WTC11 (cell line): ENCODE measurements around the gene FBXO42. TPM values are rescaled to one million over a fixed set of nuclear protein-coding genes. Genes with fewer than 3 reads are reported as not detected.

Source experiments
- ATAC-seq: fragments of 200-7000 bp; cut with Tn5 transposase; 2 replicates; pipeline ENCODE4 v1.10.0; 2021; ENCODE audit warnings: mild to moderate bottlenecking, moderate library complexity
- CTCF ChIA-PET: fragments of 300-600 bp; sonication (Branson Sonifier 250); formaldehyde crosslinking; loops from one replicate; lab custom pipeline; 2021; ENCODE audit warnings: antibody characterized with exemption; lab: Charles Lee
- POLR2A ChIA-PET: fragments of 350-600 bp; sonication (Branson Sonifier 250); formaldehyde crosslinking; loops from one replicate; lab custom pipeline; 2021; ENCODE audit warnings: antibody characterized with exemption; lab: Charles Lee
- DNase-seq: peaks from one replicate; pipeline ENCODE4 v3.0.0; 2021; ENCODE audit warnings: low spot score
- H3K27ac Mint-ChIP-seq: 2 replicates; pipeline ENCODE4 v1.8.0; 2021; ENCODE audit warnings: mixed read lengths
- H3K27me3 Mint-ChIP-seq: 2 replicates; pipeline ENCODE4 v1.8.0; 2021; ENCODE audit warnings: low read depth, mild to moderate bottlenecking, moderate library complexity, mixed read lengths
- H3K36me3 Mint-ChIP-seq: 2 replicates; pipeline ENCODE4 v1.8.0; 2021; ENCODE audit warnings: mixed read lengths
- H3K4me1 Mint-ChIP-seq: 2 replicates; pipeline ENCODE4 v1.8.0; 2022; ENCODE audit warnings: mixed read lengths
- H3K4me3 Mint-ChIP-seq: 2 replicates; pipeline ENCODE4 v1.8.0; 2021; ENCODE audit warnings: mild to moderate bottlenecking, moderate library complexity, mixed read lengths
- H3K9me3 Mint-ChIP-seq: 2 replicates; pipeline ENCODE4 v1.8.0; 2021; ENCODE audit warnings: mixed read lengths
- ELF4 ChIP-seq: sonication (generic); formaldehyde crosslinking; IDR thresholded peaks from 2 replicates; pipeline ENCODE4 v1.8.1; 2022; ENCODE audit warnings: low read depth, mild to moderate bottlenecking, moderate library complexity, missing genetic modification reagents
- FOXJ3 ChIP-seq: sonication (generic); formaldehyde crosslinking; IDR thresholded peaks from 2 replicates; pipeline ENCODE4 v1.9.0; 2021; ENCODE audit warnings: missing genetic modification reagents, mild to moderate bottlenecking, borderline replicate concordance
- FOXP1 ChIP-seq: sonication (generic); formaldehyde crosslinking; IDR thresholded peaks from 2 replicates; pipeline ENCODE4 v1.8.0; 2022; ENCODE audit warnings: missing genetic modification reagents, mild to moderate bottlenecking, moderate library complexity, borderline replicate concordance
- IRF1 ChIP-seq: sonication (generic); formaldehyde crosslinking; IDR thresholded peaks from 2 replicates; pipeline ENCODE4 v1.8.0; 2023; ENCODE audit warnings: missing genetic modification reagents
- KAT7 ChIP-seq: sonication (generic); formaldehyde crosslinking; IDR thresholded peaks from 2 replicates; pipeline ENCODE4 v1.8.1; 2023; ENCODE audit warnings: missing genetic modification reagents, mild to moderate bottlenecking, borderline replicate concordance
- MLX ChIP-seq: sonication (generic); formaldehyde crosslinking; IDR thresholded peaks from 2 replicates; pipeline ENCODE4 v1.8.1; 2023; ENCODE audit warnings: mild to moderate bottlenecking, missing genetic modification reagents, moderate library complexity
- NFE2L1 ChIP-seq: sonication (generic); formaldehyde crosslinking; IDR thresholded peaks from 2 replicates; pipeline ENCODE4 v1.8.1; 2023; ENCODE audit warnings: missing genetic modification reagents
- OVOL2 ChIP-seq: fragments of 250-450 bp; sonication (Bioruptor Pico); IDR thresholded peaks from 2 replicates; pipeline ENCODE4 v1.9.0; 2021; ENCODE audit warnings: mild to moderate bottlenecking, borderline replicate concordance
- PRRX2 ChIP-seq: fragments of 250-450 bp; sonication (Bioruptor Pico); IDR thresholded peaks from 2 replicates; pipeline ENCODE4 v1.8.0; 2021; ENCODE audit warnings: mild to moderate bottlenecking
- SMAD3 ChIP-seq: sonication (generic); formaldehyde crosslinking; IDR thresholded peaks from 2 replicates; pipeline ENCODE4 v1.8.0; 2022; ENCODE audit warnings: missing genetic modification reagents, mild to moderate bottlenecking, borderline replicate concordance
- SMAD4 ChIP-seq: sonication (generic); formaldehyde crosslinking; IDR thresholded peaks from 2 replicates; pipeline ENCODE4 v1.8.0; 2022; ENCODE audit warnings: mild to moderate bottlenecking, missing genetic modification reagents
- SP1 ChIP-seq: sonication (generic); formaldehyde crosslinking; conservative IDR thresholded peaks from 2 replicates; pipeline ENCODE4 v1.8.1; 2022; ENCODE audit warnings: missing genetic modification reagents
- TEAD1 ChIP-seq: sonication (generic); formaldehyde crosslinking; IDR thresholded peaks from 2 replicates; pipeline ENCODE4 v1.8.0; 2022; ENCODE audit warnings: mild to moderate bottlenecking, missing genetic modification reagents
- USF1 ChIP-seq: sonication (generic); formaldehyde crosslinking; IDR thresholded peaks from 2 replicates; pipeline ENCODE4 v1.8.0; 2022; ENCODE audit warnings: mild to moderate bottlenecking, missing genetic modification reagents
- USF2 ChIP-seq: sonication (generic); formaldehyde crosslinking; IDR thresholded peaks from 2 replicates; pipeline ENCODE4 v1.8.1; 2023; ENCODE audit warnings: mild to moderate bottlenecking, missing genetic modification reagents, moderate library complexity
- ZMAT4 ChIP-seq: fragments of 250-450 bp; sonication (Bioruptor Pico); IDR thresholded peaks from 2 replicates; pipeline ENCODE4 v1.9.0; 2021; ENCODE audit warnings: mild to moderate bottlenecking
- ZNF121 ChIP-seq: sonication (generic); formaldehyde crosslinking; IDR thresholded peaks from 2 replicates; pipeline ENCODE4 v1.8.0; 2023; ENCODE audit warnings: missing genetic modification reagents
- ZNF317 ChIP-seq: sonication (generic); formaldehyde crosslinking; IDR thresholded peaks from 2 replicates; pipeline ENCODE4 v1.8.1; 2023; ENCODE audit warnings: low read depth, mild to moderate bottlenecking, moderate library complexity, missing genetic modification reagents, borderline replicate concordance
- ZNF671 ChIP-seq: fragments of 250-450 bp; sonication (Bioruptor Pico); IDR thresholded peaks from 2 replicates; pipeline ENCODE4 v1.8.0; 2021; ENCODE audit warnings: mild to moderate bottlenecking
- total RNA-seq: library from RNA; stranded (reverse); gene quantifications from 3 replicates; pipeline ENCODE4 v1.2.3, GENCODE V29; 2021
- TF ChIP-seq, protein P1 (sequence below): sonication (generic); formaldehyde crosslinking; IDR thresholded peaks from 2 replicates; pipeline ENCODE4 v1.8.1; 2023; ENCODE audit warnings: mild to moderate bottlenecking, moderate library complexity, missing genetic modification reagents
- TF ChIP-seq, protein P2 (sequence below): fragments of 250-450 bp; sonication (Bioruptor Pico); IDR thresholded peaks from 2 replicates; pipeline ENCODE4 v2.1.2; 2022; ENCODE audit warnings: mild to moderate bottlenecking, moderate library complexity

The FBXO42 gene
- total RNA-seq, 1 experiment from 2014 or later = 17.5 TPM

- POLR2A ChIA-PET = no interaction called here
- CTCF ChIA-PET = no interaction called here
Measured at GRCh38 chr1:16326833-16327404, 25.4 kb downstream of the FBXO42 start.

DNA sequence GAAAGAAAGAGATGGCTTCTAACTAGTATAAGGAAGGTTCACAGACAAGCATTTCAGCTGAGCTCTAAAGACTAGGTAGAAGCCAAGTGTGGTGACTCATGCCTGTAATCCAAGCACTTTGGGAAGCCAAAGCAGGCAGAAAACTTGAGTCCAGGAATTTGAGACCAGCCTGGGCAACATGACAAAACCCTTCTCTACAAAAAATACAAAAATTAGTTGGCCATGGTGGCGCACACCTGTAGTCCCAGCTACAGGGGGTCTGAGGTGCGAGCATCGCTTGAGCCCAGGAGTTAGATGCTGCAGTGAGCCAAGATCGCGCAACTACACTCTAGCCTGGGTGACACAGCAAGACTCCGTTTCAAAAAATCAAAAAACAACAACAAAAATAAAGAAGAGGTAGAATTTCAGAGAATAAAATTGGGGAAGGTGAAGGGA lies 27.8 kb downstream of the FBXO42 start:
- Mint-ChIP-seq H3K9me3 (no peaks in the 10 kb centered on the region), H3K4me3 (no peak overlapping the region), H3K4me1 (no peaks in the 10 kb centered on the region), H3K36me3 (peaks cover 4% of the 10 kb centered on the region; the same call in 1 of the 2 replicates), H3K27ac (no peak overlapping the region), H3K27me3 (no peaks in the 10 kb centered on the region)
- TF ChIP-seq ZMAT4 = no peak
- TF ChIP-seq MLX (CRISPR knock-in tag) = no peak
- TF ChIP-seq TEAD1 = no peak
- TF ChIP-seq, protein P1, sequence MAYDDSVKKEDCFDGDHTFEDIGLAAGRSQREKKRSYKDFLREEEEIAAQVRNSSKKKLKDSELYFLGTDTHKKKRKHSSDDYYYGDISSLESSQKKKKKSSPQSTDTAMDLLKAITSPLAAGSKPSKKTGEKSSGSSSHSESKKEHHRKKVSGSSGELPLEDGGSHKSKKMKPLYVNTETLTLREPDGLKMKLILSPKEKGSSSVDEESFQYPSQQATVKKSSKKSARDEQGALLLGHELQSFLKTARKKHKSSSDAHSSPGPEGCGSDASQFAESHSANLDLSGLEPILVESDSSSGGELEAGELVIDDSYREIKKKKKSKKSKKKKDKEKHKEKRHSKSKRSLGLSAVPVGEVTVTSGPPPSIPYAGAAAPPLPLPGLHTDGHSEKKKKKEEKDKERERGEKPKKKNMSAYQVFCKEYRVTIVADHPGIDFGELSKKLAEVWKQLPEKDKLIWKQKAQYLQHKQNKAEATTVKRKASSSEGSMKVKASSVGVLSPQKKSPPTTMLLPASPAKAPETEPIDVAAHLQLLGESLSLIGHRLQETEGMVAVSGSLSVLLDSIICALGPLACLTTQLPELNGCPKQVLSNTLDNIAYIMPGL (CRISPR knock-in tag) = no peak
- TF ChIP-seq ZNF671 = no peak
- no peak for TF ChIP-seq SMAD4 (CRISPR knock-in tag)
- no peak for TF ChIP-seq ZNF317
- no peak for TF ChIP-seq KAT7 (CRISPR knock-in tag)
- TF ChIP-seq IRF1 = no peak
- TF ChIP-seq FOXP1 (CRISPR knock-in tag) = no peak
- TF ChIP-seq ELF4 (CRISPR knock-in tag) = no peak
- DNase-seq (no peak), ATAC-seq (no peak)
- CTCF ChIA-PET = no interaction called here
- POLR2A ChIA-PET = interaction anchor here (0.6 kb wide), 1 partner anchor 37 kb away, joined by 10 read pairs; no protein-coding TSS in a partner anchor

More at GRCh38 chr1:16326833-16327404, 25.4 kb downstream of the FBXO42 start:
- peaks cover 4% of the 10 kb centered on the region; the same call in 1 of the 2 replicates for H3K36me3 Mint-ChIP-seq
- no peaks in the 10 kb centered on the region for H3K9me3 Mint-ChIP-seq
- peak overlapping the region; percentile 68; the same call in 1 of the 2 replicates for H3K27ac Mint-ChIP-seq
- DNase-seq (no peak), ATAC-seq (no peak)
- no peaks in the 10 kb centered on the region for H3K4me1 Mint-ChIP-seq
- no peaks in the 10 kb centered on the region for H3K27me3 Mint-ChIP-seq
- TF ChIP-seq SMAD3 (CRISPR knock-in tag) (no peak), FOXJ3 (no peak), NFE2L1 (CRISPR knock-in tag) (no peak)
- TF ChIP-seq, all 79 proteins: peak for 0
- no peak overlapping the region for H3K4me3 Mint-ChIP-seq

- ChIA-PET CTCF (no interaction called here), POLR2A (no interaction called here)
- Mint-ChIP-seq H3K36me3 (no peaks in the 10 kb centered on the region), H3K27ac (0 out of 2 replicates have a peak overlapping the region, but pooled peaks have one; percentile 17), H3K4me3 (no peak overlapping the region), H3K27me3 (no peaks in the 10 kb centered on the region), H3K9me3 (no peaks in the 10 kb centered on the region), H3K4me1 (no peaks in the 10 kb centered on the region)
- DNase-seq (no peak), ATAC-seq (no peak)
- TF ChIP-seq PRRX2 = no peak
- TF ChIP-seq USF2 (CRISPR knock-in tag) = no peak
- TF ChIP-seq SMAD4 (CRISPR knock-in tag) = no peak
- TF ChIP-seq SP1 (CRISPR knock-in tag) = no peak
- TF ChIP-seq, protein P2, sequence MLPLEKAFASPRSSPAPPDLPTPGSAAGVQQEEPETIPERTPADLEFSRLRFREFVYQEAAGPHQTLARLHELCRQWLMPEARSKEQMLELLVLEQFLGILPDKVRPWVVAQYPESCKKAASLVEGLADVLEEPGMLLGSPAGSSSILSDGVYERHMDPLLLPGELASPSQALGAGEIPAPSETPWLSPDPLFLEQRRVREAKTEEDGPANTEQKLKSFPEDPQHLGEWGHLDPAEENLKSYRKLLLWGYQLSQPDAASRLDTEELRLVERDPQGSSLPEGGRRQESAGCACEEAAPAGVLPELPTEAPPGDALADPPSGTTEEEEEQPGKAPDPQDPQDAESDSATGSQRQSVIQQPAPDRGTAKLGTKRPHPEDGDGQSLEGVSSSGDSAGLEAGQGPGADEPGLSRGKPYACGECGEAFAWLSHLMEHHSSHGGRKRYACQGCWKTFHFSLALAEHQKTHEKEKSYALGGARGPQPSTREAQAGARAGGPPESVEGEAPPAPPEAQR (CRISPR knock-in tag) = no peak
- TF ChIP-seq USF1 = no peak
- no peak for TF ChIP-seq ZMAT4
- no peak for TF ChIP-seq ELF4 (CRISPR knock-in tag)
- TF ChIP-seq OVOL2 = no peak
- TF ChIP-seq ZNF121 (CRISPR knock-in tag) = no peak
Measured at GRCh38 chr1:16321176-16321867, 31.0 kb downstream of the FBXO42 start.
